VCaP (cell line): ENCODE data around the gene SUSD1.

ENCODE experiments used
- H3K27ac ChIP-seq: fragments of 450-650 bp; 2 replicates; pipeline ENCODE4 v1.5.1; 2017
- CTCF ChIP-seq: fragments of 450-650 bp; conservative IDR thresholded peaks from 2 replicates; pipeline ENCODE4 v1.5.1; 2017; ENCODE audit warnings: mild to moderate bottlenecking, moderate library complexity

The SUSD1 gene

DNA sequence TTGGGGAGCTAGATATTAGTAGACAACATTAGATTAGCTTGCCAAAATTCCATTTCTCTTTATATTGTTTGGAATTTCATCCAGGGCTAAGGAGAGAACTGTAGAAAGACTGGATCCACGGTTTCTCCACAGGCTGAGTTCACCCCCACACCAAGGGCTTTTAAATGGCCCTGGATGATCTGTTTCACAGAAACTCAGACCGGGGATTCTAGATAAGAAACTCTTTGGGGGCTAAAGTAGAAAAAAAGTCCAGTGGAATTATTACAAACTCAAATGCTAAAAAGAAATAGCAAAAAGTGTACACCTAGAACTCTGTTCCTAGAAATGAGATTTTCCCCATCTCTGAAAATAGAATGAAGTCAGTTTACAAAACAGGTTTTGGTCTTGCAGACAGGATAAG is 80.9 kb downstream of the SUSD1 start:
- no peak overlapping the region for H3K27ac ChIP-seq
- no peak for TF ChIP-seq CTCF

DNA sequence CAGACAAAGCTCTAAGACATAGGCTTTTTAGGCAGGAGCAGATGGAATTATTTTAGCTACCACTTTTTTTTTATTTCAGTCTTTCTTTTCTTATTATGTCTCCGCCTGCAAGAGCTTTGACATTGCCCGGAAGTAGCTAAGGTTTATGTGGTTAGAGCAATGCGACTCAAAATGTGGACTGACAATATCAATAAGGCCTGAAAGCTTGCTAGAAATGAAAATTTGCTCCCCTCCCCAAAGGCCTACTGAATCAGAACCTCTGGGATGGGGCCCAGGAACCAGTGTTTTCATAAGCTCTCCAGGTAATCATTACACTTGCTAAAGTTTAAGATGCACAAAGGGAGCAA is 81.3 kb downstream of the SUSD1 start:
- no peak for TF ChIP-seq CTCF

DNA sequence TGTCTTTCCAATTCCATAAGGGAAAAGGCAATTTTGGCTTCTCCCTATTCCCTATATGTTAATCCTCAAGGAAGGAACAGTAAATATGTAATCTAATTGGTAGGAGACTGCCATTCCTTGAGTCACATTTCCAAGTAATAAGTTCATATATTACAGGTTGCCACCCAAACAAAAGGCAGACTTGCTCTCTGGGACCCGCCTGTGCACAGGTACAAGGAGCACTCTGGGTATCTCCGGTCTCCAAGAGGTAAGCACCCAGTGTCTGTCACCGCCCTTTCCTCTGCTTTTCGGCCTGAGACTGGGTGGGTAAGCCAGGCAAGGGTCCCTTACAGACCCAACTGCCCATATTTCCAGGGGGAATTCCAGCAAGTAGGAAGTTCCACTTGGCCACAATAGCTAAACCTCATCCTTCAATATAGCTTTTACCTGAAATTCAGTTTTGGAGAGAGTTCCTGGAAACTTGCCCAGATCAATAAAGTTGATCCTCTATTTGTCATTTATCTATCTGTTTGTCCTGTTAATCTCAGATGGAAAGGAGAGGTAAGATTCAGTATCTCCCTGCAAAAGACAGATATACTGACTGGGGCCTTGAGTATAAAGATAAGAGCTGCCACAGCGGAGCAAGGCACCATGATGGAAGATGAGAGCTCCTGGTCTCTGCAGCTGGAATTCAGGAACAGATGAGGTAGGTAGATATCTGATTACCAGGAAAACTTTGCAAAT is 81.8 kb downstream of the SUSD1 start:
- TF ChIP-seq CTCF, result no peak
- H3K27ac ChIP-seq, result no peak overlapping the region

More for the DNA sequence above, 81.3 kb downstream of the SUSD1 start:
- H3K27ac ChIP-seq, result no peak overlapping the region

- peak; percentile 71; the same call in 1 of the 2 replicates for TF ChIP-seq CTCF
- H3K27ac ChIP-seq, result no peak overlapping the region
Observed at GRCh38 chr9:112091810-112092209, 83.3 kb downstream of the SUSD1 start.

- no peak overlapping the region for H3K27ac ChIP-seq
- TF ChIP-seq CTCF, result no peak
Observed at GRCh38 chr9:112087506-112087905, 87.6 kb downstream of the SUSD1 start.

GRCh38 chr9:112086627-112087026 is 88.5 kb downstream of the SUSD1 start:
- no peak overlapping the region for H3K27ac ChIP-seq

GRCh38 chr9:112084907-112085306 is 90.2 kb downstream of the SUSD1 start:
- no peak for TF ChIP-seq CTCF
- H3K27ac ChIP-seq, result no peak overlapping the region

More at GRCh38 chr9:112086627-112087026, 88.5 kb downstream of the SUSD1 start:
- TF ChIP-seq CTCF, result peak; percentile 85
